Activated CD8-positive, alpha-beta memory T cell treated with anti-CD3 and anti-CD28 coated beads, Interleukin-2, amount 50 U/mL, for 48 hours (primary cell): ENCODE data around the gene AP4B1.

Source experiments
- DNase-seq: peaks from one replicate; pipeline ENCODE4 v3.0.0-alpha.2; 2020

Gene AP4B1

DNA sequence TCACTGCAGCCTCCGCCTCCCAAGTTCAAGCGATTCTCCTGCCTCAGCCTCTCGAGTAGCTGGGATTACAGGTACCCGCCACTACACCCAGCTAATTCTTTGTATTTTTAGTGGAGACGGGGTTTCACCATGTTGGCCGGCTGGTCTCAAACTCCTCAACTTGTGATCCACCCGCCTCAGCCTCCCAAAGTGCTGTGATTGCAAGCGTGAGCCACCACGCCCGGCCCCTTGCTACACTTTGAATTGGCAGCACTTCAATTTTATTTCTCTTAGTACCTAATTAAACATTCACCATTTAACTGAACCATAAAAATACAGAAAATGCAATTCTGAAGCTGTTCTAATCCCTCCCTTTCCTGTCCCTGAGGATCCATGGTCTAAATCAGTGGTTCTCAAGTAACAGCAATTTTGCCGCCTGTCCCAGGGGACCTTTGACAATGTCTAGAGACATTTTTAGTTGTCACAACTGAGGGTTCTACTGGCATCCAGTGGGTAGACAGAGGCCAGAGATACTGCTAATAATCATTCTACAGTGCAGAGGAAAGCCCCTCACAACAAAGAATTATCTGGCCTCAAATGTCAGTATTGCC is 12.9 kb downstream of the AP4B1 start:
- DNase-seq, result no peak

- no peak for DNase-seq
Observed at GRCh38 chr1:113890816-113891215, 13.8 kb downstream of the AP4B1 start.

- no peak for DNase-seq
Observed at GRCh38 chr1:113887402-113888175, 17.0 kb downstream of the AP4B1 start, which contains the start of gene BCL2L15. TSS of gene BCL2L15 (minus strand) at chr1:113887581. CDS start at chr1:113887375, 206 bp downstream.

DNA sequence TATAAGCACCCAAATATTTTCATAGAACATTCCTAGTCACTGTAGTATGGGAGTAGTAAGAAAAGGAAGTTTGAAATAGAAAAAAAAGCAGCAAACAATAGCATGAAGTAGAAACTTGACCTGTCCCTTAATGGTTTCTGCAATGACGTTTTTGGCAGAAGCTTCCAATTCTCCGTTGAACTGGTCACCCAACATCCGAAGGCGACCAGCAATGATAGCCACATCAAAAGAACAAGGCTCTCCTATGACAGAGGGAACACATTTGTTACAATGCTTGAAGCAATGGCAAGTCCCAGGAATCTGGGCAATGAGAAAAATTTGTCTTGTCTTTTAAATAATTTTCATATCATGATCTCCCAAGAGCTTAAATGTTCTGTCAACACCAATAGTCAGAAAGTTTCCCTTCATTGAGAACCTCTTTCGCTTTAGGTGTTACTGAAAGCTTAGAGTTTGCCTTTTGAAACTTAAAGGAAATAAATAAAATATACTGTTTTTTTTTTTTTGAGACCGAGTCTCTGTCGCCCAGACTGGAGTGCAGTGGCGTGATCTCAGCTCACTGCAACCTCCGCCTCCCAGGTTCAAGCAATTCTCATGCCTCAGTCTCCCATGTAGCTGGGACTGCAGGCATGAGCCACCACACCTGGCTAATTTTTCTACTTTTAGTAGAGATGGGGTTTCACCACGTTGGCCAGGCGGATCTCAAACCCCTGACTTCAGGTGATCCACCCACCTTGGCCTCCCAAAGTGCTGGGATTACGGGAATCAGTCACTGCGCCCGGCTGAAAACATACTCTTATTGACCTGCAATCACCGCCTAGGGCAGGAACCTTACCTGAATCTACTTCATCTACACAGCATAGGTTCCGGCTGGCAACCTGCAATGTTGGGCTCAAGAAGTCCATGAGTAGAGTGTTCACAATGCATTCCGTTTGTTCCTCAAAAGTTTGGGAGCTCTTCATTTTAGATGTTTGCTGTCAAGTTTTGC is 17.9 kb downstream of the AP4B1 start:
- DNase-seq, result no peak

GRCh38 chr1:113881661-113882060 is 22.9 kb downstream of the AP4B1 start:
- no peak for DNase-seq

GRCh38 chr1:113879739-113880038 is 24.9 kb downstream of the AP4B1 start:
- no peak for DNase-seq

GRCh38 chr1:113876176-113876575 is 28.4 kb downstream of the AP4B1 start:
- DNase-seq, result no peak

DNA sequence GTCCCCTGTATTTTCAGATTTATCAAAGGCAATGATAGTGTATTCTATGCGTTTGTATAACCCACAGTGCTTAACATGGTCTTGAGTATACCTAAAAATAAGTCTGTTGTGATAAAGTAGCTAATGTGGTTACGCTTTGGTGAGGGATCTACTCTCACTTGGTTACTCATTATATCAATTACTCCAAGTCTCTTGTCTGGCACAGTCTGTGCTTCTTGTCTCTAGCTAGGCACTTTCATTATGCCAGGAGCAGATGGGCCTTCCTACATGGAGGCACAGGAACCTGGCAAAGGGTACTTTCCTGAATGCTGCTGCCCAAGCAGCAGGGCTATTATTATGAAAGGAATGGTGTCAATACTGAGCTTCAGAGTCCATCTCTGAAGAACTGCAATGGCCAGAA is 28.9 kb downstream of the AP4B1 start:
- DNase-seq, result no peak

DNA sequence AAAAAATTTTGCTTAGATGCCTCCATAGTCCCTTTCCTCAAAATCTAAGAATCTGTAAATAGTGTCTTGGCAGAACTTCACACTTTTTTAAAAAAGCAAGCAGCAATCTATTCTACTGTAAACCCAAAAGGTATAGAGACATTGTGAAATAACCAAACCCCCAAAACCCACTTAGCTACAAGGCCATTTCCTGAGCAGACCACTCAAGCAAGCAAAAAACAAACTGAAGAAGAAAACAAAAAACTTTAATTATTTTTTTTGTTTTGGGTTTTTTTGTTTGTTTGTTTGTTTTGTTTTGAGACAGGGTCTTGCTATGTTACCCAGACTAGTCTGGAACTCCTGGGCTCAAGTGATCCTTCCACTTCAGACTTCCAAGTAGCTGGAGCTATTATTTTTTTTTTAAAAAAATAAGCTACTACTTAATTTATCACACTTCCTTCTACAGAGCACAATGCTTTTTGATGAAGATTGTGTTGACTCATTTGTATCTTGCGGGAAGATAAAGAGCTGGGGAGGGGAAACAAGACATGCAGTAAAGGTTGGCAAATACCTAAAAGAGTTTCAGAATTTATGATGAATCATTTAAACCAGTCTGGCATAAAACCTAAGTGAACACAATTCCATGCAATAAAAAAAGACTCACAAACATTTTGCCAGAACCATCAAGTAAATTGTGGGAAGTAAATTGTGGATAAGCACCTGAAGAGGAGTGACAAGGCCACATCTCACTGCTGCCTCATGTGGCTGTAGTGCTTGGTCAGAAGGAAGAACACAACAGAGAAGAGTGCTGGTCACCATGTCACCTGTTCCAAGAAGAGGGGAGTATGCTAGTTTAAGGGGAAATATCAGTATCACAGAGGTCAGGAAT is 30.4 kb downstream of the AP4B1 start:
- DNase-seq, result no peak

- DNase-seq, result no peak
Observed at GRCh38 chr1:113872219-113872935, 32.2 kb downstream of the AP4B1 start.

- DNase-seq, result peak; percentile 81
Observed at GRCh38 chr1:113871597-113872113, 32.9 kb downstream of the AP4B1 start, which contains the start of gene PTPN22. TSS of gene PTPN22 (minus strand) at chr1:113871712.

DNA sequence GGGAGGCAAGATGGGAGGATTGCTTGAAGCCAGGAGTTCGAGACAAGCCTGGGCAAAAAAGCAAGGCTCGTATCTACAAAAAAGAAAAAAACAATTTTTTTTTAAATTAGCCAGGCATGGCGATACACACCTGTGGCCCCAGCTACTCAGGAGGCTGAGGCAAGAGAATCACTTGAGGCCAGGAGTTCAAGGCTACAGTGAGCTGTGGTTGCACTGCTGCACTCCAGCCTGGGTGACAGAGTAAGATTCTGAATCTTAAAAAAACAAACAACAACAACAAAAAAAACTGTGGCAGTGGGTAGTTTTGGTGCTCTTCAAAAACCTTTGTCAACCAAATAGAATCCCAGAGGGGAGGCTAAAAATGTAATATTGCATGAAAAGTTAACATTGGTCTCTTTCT is 33.8 kb downstream of the AP4B1 start:
- DNase-seq, result no peak

DNA sequence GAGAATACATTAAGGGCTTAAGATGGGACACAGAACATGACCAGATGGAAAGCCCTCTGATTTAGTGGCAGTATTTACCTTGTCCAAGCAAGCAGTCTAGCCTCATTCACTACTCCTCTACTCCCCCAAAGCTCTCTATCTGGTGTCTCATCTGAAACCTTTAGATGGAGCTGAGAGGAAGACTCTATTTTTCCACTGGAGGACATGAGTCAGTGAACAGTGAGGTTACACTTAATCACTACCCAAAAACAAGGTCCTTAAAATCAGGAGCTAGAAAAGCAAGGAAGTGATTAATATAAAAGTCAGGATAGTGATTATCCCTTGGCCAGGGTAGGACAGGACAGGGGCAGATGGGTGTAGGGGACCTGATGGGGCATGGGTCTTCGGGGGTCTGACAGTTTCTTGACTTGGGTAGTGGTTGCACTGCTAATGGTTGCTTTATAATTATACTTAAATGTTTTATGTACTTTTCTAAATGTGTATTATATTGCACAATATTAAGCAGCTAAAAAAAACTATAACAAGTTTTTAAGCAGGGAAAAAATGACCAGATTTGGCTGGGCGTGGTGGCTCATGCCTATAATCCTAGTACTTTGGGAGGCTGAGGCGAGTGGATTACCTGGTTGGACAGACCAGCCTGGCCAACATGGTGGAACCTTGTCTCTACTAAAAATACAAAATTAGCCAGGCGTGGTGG is 36.1 kb downstream of the AP4B1 start:
- DNase-seq, result no peak

DNA sequence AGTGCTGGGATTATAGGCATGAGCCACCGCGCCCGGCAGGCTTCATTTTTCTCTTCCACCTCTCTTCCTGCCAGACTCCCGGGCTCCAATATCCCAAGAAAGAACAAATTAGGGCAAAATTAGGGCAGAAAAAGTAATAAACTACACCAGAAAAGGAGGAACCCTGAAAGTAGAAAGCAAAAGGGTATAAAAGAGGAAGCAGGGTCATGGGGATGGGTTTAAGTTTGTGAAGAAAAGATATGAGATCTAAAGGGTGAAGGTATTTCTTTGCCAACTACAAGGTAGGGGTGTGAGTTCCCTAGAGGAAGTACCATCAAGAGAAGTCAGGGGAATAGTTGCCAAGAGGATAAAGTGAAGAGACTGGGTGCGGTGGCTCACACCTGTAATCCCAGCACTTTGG is 43.0 kb downstream of the AP4B1 start:
- no peak for DNase-seq

DNA sequence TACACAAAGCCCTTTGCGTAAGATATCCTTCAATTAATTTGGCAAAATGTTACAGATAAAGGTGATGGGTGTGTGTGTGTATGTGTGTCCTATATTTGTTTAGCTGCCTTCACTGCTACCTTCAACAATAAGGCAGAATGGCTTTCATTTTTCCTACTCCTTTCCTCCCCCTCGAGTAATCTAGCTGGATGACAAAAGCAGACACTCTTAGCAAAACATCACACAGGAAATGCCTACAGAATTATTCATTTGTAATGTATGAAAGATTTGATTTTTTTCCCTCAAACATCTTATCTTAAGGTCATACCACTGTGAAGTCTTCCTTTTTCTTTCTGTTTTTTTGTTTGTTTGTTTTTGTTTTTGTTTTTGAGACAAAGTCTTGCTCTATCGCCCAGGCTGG is 43.7 kb downstream of the AP4B1 start:
- DNase-seq, result no peak

- DNase-seq, result no peak
Observed at GRCh38 chr1:113859478-113860175, 45.0 kb downstream of the AP4B1 start.

DNA sequence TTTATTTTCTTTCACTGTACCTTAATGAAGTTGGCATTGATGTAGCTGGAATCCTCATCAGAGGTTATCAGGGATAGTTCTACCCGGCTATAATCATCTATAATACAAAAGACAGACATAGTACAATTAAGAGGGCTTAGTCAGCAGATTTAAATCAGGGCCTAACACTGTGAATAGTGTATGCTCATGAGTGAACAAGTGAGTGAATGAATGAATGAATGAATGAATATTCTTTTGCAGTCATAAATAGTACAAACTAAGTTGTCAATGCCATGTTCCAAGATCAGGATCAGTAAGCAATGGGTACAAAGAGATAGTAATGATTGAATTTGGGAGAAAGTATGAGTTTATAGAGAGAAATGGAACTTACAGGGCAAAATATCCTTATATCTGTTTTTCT is 45.6 kb downstream of the AP4B1 start:
- no peak for DNase-seq

DNA sequence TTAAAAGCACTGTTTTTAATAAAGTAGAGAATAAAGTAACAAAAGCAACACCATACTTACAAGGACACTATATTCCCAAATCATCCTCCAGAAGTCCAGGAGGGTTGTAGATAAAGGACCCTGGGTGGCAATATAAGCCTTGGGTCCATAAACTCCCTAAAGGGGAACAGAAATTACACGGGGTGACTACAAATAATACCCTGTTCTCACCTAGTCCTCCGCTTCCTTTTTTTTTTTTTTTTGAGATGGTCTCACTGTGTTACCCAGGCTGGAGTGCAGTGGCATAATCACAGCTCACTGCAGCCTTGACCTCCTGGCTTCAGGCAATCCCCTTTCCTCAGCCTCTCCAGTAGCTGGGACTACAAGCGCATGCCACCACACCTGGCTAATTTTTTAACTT is 46.2 kb downstream of the AP4B1 start:
- DNase-seq, result no peak

DNA sequence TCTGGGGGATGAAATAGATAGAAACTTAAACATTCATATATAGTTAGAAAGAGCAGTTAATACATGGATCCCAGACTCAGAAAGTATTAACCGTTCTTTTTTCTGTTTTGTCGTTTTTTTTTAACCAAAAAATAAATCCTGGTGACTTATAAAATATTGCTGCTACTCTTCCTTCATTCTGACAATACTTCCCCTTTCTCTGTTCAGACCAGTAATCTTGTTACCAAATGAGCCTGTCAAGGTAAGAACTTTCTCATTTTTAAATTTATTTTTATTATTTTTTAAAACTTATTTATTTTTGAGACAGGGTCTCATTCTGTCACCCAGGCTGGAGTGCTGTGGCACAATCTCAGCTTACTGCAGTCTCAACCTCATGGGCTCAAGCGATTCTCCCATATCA is 46.8 kb downstream of the AP4B1 start:
- DNase-seq, result no peak

DNA sequence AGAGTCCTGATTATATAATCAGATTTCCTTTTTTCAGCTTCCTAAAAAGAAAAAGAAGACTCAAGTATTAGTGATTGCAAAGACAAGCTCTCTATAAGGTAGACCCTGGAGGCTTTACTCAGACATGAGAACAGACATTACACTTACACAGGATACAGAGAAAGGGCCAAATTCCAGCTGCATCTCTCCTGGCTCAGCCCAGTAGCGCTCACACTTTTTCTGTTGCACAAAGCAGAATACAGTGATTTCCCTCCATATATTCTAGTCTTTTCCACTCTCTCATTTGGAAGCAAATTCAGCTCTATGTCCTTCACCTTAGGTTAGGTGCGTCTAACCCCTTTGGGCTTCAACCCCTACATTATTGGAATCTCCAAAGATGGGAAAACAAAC is 48.2 kb downstream of the AP4B1 start:
- no peak for DNase-seq
